ENCODE measurements around the gene SHLD1.

DNA sequence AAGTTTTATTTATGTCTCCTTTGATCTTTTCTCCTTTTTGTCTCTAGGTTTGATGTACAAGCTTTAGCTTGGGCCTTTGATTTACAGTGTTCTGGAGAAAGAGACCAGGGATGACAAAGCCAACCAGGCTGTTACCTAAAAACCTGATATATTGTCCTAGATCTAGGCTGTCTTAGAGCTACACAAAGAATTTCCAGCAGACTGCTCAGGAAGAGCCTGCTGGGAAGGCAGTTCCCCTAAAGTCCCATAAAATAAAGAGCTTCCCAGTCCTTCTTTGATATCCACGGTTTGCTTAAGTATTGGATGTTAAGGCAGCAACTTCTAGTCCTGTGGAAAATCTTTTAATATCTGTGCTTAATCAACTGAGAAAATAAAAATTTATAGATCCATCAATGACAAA is 70.5 kb downstream of the SHLD1 start:
- no peak for TF ChIP-seq EGR1 (IDR thresholded peaks at IDR 0.05)
- TF ChIP-seq EP300 (IDR thresholded peaks at IDR 0.05; ENCODE audit: borderline replicate concordance), result no peak
- TF ChIP-seq YY1 (IDR thresholded peaks at IDR 0.05; ENCODE audit: low read depth), result no peak
- TF ChIP-seq RAD21 (IDR thresholded peaks at IDR 0.05; ENCODE audit: low read depth), result no peak
- TF ChIP-seq, protein P1, sequence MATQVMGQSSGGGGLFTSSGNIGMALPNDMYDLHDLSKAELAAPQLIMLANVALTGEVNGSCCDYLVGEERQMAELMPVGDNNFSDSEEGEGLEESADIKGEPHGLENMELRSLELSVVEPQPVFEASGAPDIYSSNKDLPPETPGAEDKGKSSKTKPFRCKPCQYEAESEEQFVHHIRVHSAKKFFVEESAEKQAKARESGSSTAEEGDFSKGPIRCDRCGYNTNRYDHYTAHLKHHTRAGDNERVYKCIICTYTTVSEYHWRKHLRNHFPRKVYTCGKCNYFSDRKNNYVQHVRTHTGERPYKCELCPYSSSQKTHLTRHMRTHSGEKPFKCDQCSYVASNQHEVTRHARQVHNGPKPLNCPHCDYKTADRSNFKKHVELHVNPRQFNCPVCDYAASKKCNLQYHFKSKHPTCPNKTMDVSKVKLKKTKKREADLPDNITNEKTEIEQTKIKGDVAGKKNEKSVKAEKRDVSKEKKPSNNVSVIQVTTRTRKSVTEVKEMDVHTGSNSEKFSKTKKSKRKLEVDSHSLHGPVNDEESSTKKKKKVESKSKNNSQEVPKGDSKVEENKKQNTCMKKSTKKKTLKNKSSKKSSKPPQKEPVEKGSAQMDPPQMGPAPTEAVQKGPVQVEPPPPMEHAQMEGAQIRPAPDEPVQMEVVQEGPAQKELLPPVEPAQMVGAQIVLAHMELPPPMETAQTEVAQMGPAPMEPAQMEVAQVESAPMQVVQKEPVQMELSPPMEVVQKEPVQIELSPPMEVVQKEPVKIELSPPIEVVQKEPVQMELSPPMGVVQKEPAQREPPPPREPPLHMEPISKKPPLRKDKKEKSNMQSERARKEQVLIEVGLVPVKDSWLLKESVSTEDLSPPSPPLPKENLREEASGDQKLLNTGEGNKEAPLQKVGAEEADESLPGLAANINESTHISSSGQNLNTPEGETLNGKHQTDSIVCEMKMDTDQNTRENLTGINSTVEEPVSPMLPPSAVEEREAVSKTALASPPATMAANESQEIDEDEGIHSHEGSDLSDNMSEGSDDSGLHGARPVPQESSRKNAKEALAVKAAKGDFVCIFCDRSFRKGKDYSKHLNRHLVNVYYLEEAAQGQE (IDR thresholded peaks at IDR 0.05; ENCODE audit: low read depth), result no peak
- TF ChIP-seq FOXM1 (IDR thresholded peaks at IDR 0.05; ENCODE audit: borderline replicate concordance, low read depth), result no peak
- no peak for TF ChIP-seq ZBTB7A (IDR thresholded peaks at IDR 0.05; ENCODE audit: low read depth)
- no peak for TF ChIP-seq TEAD4 (IDR thresholded peaks at IDR 0.05)
- TF ChIP-seq TAF1 (IDR thresholded peaks at IDR 0.05; ENCODE audit: low read depth), result no peak
- no peak for TF ChIP-seq CREB1 (IDR thresholded peaks at IDR 0.05; ENCODE audit: low read depth)
- TF ChIP-seq TCF12 (IDR thresholded peaks at IDR 0.05; ENCODE audit: low read depth), result no peak

All from Ishikawa (cell line).